GM12878 (cell line): ENCODE data around the gene SPRY4. TPM values are rescaled to one million over a fixed set of nuclear protein-coding genes. Genes with fewer than 3 reads are reported as not detected.

ENCODE experiments used
- ATAC-seq: fragments of 200-7000 bp; cut with Tn5 transposase; 3 replicates; pipeline ENCODE4 v1.9.1; 2020; ENCODE audit warnings: mild to moderate bottlenecking, moderate library complexity
- BruUV-seq: library from RNA; stranded (reverse); fragments of 400-500 nt; replicated peaks from 2 replicates; lab custom pipeline; 2021; lab: Mats Ljungman, UMichigan
- CTCF ChIA-PET: fragments of 300-600 bp; sonication (Branson Sonifier 250); formaldehyde crosslinking; extraction: SDS; loops from one replicate; lab custom pipeline; 2021; ENCODE audit warnings: inconsistent platforms; lab: Yijun Ruan, JAX
- POLR2A ChIA-PET: fragments of 350-600 bp; formaldehyde crosslinking; extraction: SDS; loops from one replicate; lab custom pipeline; 2021; ENCODE audit warnings: inconsistent platforms; lab: Charles Lee
- RAD21 ChIA-PET: fragments of 300-600 bp; sonication (Branson Sonifier 250); formaldehyde crosslinking; loops from one replicate; lab custom pipeline; 2023; ENCODE audit warnings: antibody characterized with exemption; ENCODE audit not compliant: unreplicated experiment; lab: Charles Lee
- SMC1A ChIA-PET: fragments of 300-600 bp; sonication (Branson Sonifier 250); formaldehyde crosslinking; loops from one replicate; lab custom pipeline; 2023; ENCODE audit not compliant: unreplicated experiment, uncharacterized antibody; lab: Charles Lee
- DNase-seq: peaks from one replicate; pipeline ENCODE4 v3.0.0-alpha.2; 2011; ENCODE audit warnings: low read depth, low spot score
- FAIRE-seq: peaks from 3 replicates; lab custom pipeline; 2011; peaks lifted over from hg19 to GRCh38; lab: Jason Lieb, UNC
- H2AFZ ChIP-seq: 2 replicates; pipeline ENCODE4 v1.6.0; 2011; ENCODE audit warnings: low read depth, low read length, control low read depth; ENCODE audit not compliant: control insufficient read depth
- H3K27ac ChIP-seq: 2 replicates; pipeline ENCODE4 v1.5.1; 2011; ENCODE audit warnings: control low read depth; ENCODE audit not compliant: control insufficient read depth, insufficient read depth
- H3K27me3 ChIP-seq, 2 experiments: replicated peaks in 1 of 2; 2 replicates each; pipeline versions ENCODE4 v1.6.0 to v1.6.1; 2011; ENCODE audit warnings: low read length in 1 of 2; ENCODE audit not compliant: control insufficient read depth in 2 of 2, insufficient read depth in 2 of 2
- H3K36me3 ChIP-seq, 2 experiments: 2 replicates each; pipeline ENCODE4 v1.5.1; 2011; ENCODE audit warnings: low read length in 1 of 2; ENCODE audit not compliant: control insufficient read depth in 2 of 2, insufficient read depth in 2 of 2
- H3K4me1 ChIP-seq: 2 replicates; pipeline ENCODE4 v1.6.1; 2011; ENCODE audit warnings: mild to moderate bottlenecking, low read length, moderate library complexity, mixed read lengths; ENCODE audit not compliant: control insufficient read depth, insufficient read depth
- H3K4me2 ChIP-seq: 2 replicates; pipeline ENCODE4 v1.6.0; 2011; ENCODE audit warnings: control low read depth; ENCODE audit not compliant: control insufficient read depth, insufficient read depth
- H3K4me3 ChIP-seq: fragments of 200-600 bp; sonication (generic); 2 replicates; pipeline ENCODE4 v1.5.1; 2016
- H3K79me2 ChIP-seq: 2 replicates; pipeline ENCODE4 v1.6.0; 2011; ENCODE audit warnings: low read length; ENCODE audit not compliant: control insufficient read depth, insufficient read depth
- H3K9ac ChIP-seq: 2 replicates; pipeline ENCODE4 v1.8.0; 2011; ENCODE audit warnings: low read length, control low read depth, mixed read lengths; ENCODE audit not compliant: control insufficient read depth, insufficient read depth
- H3K9me3 ChIP-seq: replicated peaks from 3 replicates; pipeline ENCODE4 v1.5.1; 2011; ENCODE audit warnings: mild to moderate bottlenecking, low read length; ENCODE audit not compliant: control insufficient read depth, insufficient read depth
- H4K20me1 ChIP-seq: 2 replicates; pipeline ENCODE4 v1.6.0; 2011; ENCODE audit not compliant: control insufficient read depth, insufficient read depth
- ATF7 ChIP-seq: fragments of 450-650 bp; IDR thresholded peaks from 2 replicates; pipeline ENCODE4 v1.6.1; 2016; ENCODE audit warnings: low read depth, mild to moderate bottlenecking
- BCL3 ChIP-seq: IDR thresholded peaks from 2 replicates; pipeline ENCODE4 v1.6.1; 2011; ENCODE audit warnings: borderline replicate concordance, low read depth, mild to moderate bottlenecking, moderate library complexity, low read length; ENCODE audit not compliant: insufficient read depth, poor library complexity, severe bottlenecking
- BHLHE40 ChIP-seq, 2 experiments: fragments of 450-650 bp in 1 of 2; IDR thresholded peaks; 2 replicates each; pipeline ENCODE4 v1.6.1; 2011 to 2017; ENCODE audit warnings: low read depth in 2 of 2, borderline replicate concordance in 1 of 2, improper control_type of control experiment in 1 of 2, low read length in 1 of 2, mild to moderate bottlenecking in 1 of 2
- CEBPZ ChIP-seq: fragments of 150-350 bp; IDR thresholded peaks from 2 replicates; pipeline ENCODE4 v1.6.1; 2016; ENCODE audit warnings: low read depth, low read length
- CHD1 ChIP-seq: IDR thresholded peaks from 2 replicates; pipeline ENCODE4 v1.6.1; 2012; ENCODE audit warnings: low read depth, low read length, improper control_type of control experiment
- CTCF ChIP-seq, 3 experiments: IDR thresholded peaks in 2 of 3; conservative IDR thresholded peaks in 1 of 3; 2 replicates each; pipeline ENCODE4 v1.5.1; 2011; ENCODE audit warnings: low read depth in 3 of 3, low read length in 3 of 3, mild to moderate bottlenecking in 3 of 3, control low read depth in 2 of 3, moderate library complexity in 2 of 3, inconsistent platforms in 1 of 3, mixed read lengths in 1 of 3; ENCODE audit not compliant: control insufficient read depth in 2 of 3, insufficient read depth in 1 of 3; ENCODE audit errors: extremely low read depth in 1 of 3
- IKZF1 ChIP-seq: fragments of 450-650 bp; conservative IDR thresholded peaks from 2 replicates; pipeline ENCODE4 v1.6.1; 2017; ENCODE audit warnings: antibody characterized with exemption, mild to moderate bottlenecking
- MEF2A ChIP-seq: IDR thresholded peaks from 2 replicates; pipeline ENCODE4 v1.6.1; 2011; ENCODE audit warnings: low read depth, mild to moderate bottlenecking, low read length, moderate library complexity; ENCODE audit not compliant: insufficient read depth
- MTA3 ChIP-seq: IDR thresholded peaks from 2 replicates; pipeline ENCODE4 v1.6.1; 2012; ENCODE audit warnings: low read length, inconsistent platforms, borderline replicate concordance
- NR2F1 ChIP-seq: fragments of 450-650 bp; conservative IDR thresholded peaks from 2 replicates; pipeline ENCODE4 v1.6.1; 2017; ENCODE audit warnings: mild to moderate bottlenecking
- PKNOX1 ChIP-seq: fragments of 450-650 bp; IDR thresholded peaks from 2 replicates; pipeline ENCODE4 v1.6.1; 2016; ENCODE audit warnings: mild to moderate bottlenecking
- RUNX3 ChIP-seq: IDR thresholded peaks from 2 replicates; pipeline ENCODE4 v1.6.1; 2012; ENCODE audit warnings: low read length, inconsistent platforms
- YY1 ChIP-seq: IDR thresholded peaks from 2 replicates; pipeline ENCODE4 v1.6.1; 2011; ENCODE audit warnings: low read depth, mild to moderate bottlenecking, low read length
- ZBED1 ChIP-seq: IDR thresholded peaks from 2 replicates; pipeline ENCODE4 v1.6.1; 2016; ENCODE audit warnings: borderline replicate concordance
- ZZZ3 ChIP-seq: IDR thresholded peaks from 2 replicates; pipeline ENCODE4 v1.6.1; 2011; ENCODE audit warnings: low read depth; ENCODE audit not compliant: control insufficient read depth, insufficient read length
- WGBS: methylation state at CpG from one replicate; pipeline ENCODE4 v1.1.6; 2016; ENCODE audit warnings: low lambda C conversion rate; ENCODE audit not compliant: insufficient replicate concordance, insufficient coverage; ENCODE audit errors: missing lambda C conversion rate; 5-methylcytosine and 5-hydroxymethylcytosine counted together
- in situ Hi-C: fragments of 300-500 bp; cut with MboI; formaldehyde crosslinking; loops from 9 replicates; pipeline ENCODE4 v1.14.3; 2018; ENCODE audit warnings: mixed read lengths
- intact Hi-C: fragments of 100-400 bp; cut with micrococcal nuclease; formaldehyde crosslinking; loops from one replicate; pipeline ENCODE4 v1.14.2; 2022; ENCODE audit not compliant: unreplicated experiment
- polyA plus RNA-seq, 11 experiments: library from polyadenylated mRNA; depleted of rRNA in 4 of 11; unstranded in 6 of 11; stranded (reverse) in 5 of 11; fragments of >200 nt; fragmentation: Nextera tagmentation in 4 of 11; fragmentation: Illumina TruSeq in 1 of 11; extraction: Ambion mirVana in 4 of 11; extraction: Trizol in 1 of 11; gene quantifications; 1 replicate in 1 of 11; 2 replicates in 10 of 11; pipeline versions ENCODE4 v1.2.1 to v1.2.3, GENCODE V29; 2011 to 2016; ENCODE audit warnings: inconsistent platforms in 2 of 11, missing spikeins in 2 of 11, low read depth in 1 of 11
- total RNA-seq, 4 experiments: library from RNA; depleted of rRNA in 3 of 4; stranded (reverse); fragments of >200 nt in 3 of 4; fragmentation: Illumina TruSeq in 1 of 4; extraction: Trizol in 1 of 4; gene quantifications; 2 replicates each; pipeline versions ENCODE4 v1.2.1 to v1.2.3, GENCODE V29; 2013 to 2021

SPRY4 gene
- total and polyA plus RNA-seq, 10 of the 15 experiments (the other 5 are each of a cell fraction or from before 2014, with no cell fraction given) = 0.04 to 1.4 (median 0.18) TPM; not detected in 1

- BruUV-seq = no TSS peak
- Histone ChIP-seq H3K9ac (no peak overlapping the region), H3K4me3 (no peak overlapping the region), H4K20me1 (no peaks in the 10 kb centered on the region), H3K4me1 (peaks cover 7% of the 10 kb centered on the region), H3K27ac (no peak overlapping the region), H2AFZ (peak overlapping the region; percentile 79), H3K9me3 (no peaks in the 10 kb centered on the region), H3K4me2 (peak overlapping the region; percentile 59; the same call in 1 of the 2 replicates), H3K27me3 (no peaks in the 10 kb centered on the region), H3K36me3 (no peaks in the 10 kb centered on the region), H3K79me2 (no peaks in the 10 kb centered on the region)
- RAD21 ChIA-PET = no interaction called here
- in situ Hi-C loops = no loop called here
- SMC1A ChIA-PET = interaction anchor here (0.6 to 1.9 kb wide), 4 partner anchors 9 to 93 kb away, joined by 3 to 7 read pairs (median 4); no protein-coding TSS in a partner anchor
- POLR2A ChIA-PET = no interaction called here
- DNase-seq = peak; percentile 5
- CTCF ChIA-PET = interaction anchor here (0.7 kb wide), 1 partner anchor 260 kb away, joined by 3 read pairs; no protein-coding TSS in a partner anchor
- ATAC-seq = peak; percentile 85
- intact Hi-C loops = no loop called here
- 59% methylated on average over 17 of the region's 17 CpGs for WGBS
- no peak for FAIRE-seq
- TF ChIP-seq CEBPZ = no peak
- TF ChIP-seq ZZZ3 = no peak
- TF ChIP-seq PKNOX1 = no peak
- no peak for TF ChIP-seq NR2F1
- no peak for TF ChIP-seq ZBED1
- TF ChIP-seq MEF2A = no peak
- TF ChIP-seq MTA3 = no peak
- no peak for TF ChIP-seq CHD1
- no peak for TF ChIP-seq BCL3
- TF ChIP-seq IKZF1 = peak; percentile 69; the same call in 1 of the 2 replicates
- TF ChIP-seq YY1 = no peak
- no peak for TF ChIP-seq RUNX3
- no peak for TF ChIP-seq CTCF (IDR thresholded peaks at IDR 0.05 in 2 of 3, conservative IDR thresholded peaks at IDR 0.05 in 1 of 3; ENCODE audit: control insufficient read depth in 2 of 3, extremely low read depth in 1 of 3, insufficient read depth in 1 of 3, low read depth in 3 of 3, low read length in 3 of 3)
- 0 out of 2 replicates have a peak, but pooled peaks have one; percentile 39 for TF ChIP-seq ATF7
- TF ChIP-seq BHLHE40 (IDR thresholded peaks at IDR 0.05; ENCODE audit: borderline replicate concordance in 1 of 2, low read depth in 2 of 2, low read length in 1 of 2) = no peak
These were observed 37.5 kb downstream of the SPRY4 start for GRCh38 chr5:142287096-142287972.
